Measurements from ENCODE around the gene HTR2C.
"Not testable (repeated sequence)": the region's sequence is repeated elsewhere in the genome, so short reads cannot be mapped to it uniquely, and the experiment has no call there.

The HTR2C gene

DNA sequence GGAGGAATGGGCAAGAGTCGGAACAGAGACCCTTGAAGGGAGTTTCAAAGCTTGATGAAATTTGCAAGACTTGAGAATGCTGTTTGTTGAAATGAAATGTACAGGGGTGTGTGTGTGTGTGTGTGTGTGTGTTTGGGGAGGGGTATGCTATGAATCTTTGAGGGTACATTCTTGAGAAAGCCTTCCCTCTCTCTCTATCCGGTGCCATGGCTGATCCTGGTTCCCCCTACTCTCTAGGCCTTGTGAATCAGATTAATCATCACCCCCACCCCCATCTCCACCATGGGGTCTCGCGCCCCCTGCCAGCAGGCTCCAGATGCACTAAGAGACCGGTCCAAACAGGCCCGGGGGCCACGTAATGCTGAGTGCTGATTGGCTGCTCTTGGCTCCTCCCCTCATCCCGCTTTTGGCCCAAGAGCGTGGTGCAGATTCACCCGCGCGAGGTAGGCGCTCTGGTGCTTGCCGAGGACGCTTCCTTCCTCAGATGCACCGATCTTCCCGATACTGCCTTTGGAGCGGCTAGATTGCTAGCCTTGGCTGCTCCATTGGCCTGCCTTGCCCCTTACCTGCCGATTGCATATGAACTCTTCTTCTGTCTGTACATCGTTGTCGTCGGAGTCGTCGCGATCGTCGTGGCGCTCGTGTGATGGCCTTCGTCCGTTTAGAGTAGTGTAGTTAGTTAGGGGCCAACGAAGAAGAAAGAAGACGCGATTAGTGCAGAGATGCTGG is at the start of gene HTR2C:
Gene HTR2C (plus strand): TSS at position 441 of the 729 bp plus-strand sequence. CDS start 142,851 bp downstream, outside the sequence.
- Histone ChIP-seq H3K27me3 (ENCODE audit: control insufficient read depth, insufficient read depth, low read length) (peaks cover 24% of the 10 kb centered on the region), H3K27ac (ENCODE audit: low read depth, low read length) (no peak within 1 kb of the TSS), H3K4me3 (ENCODE audit: low read length) (no peak within 1 kb of the TSS), H3K4me1 (ENCODE audit: control insufficient read depth, insufficient read depth, low read length) (no peaks in the 10 kb centered on the region), H3K9ac (ENCODE audit: low read length) (no peak within 1 kb of the TSS), H3K36me3 (ENCODE audit: control insufficient read depth, insufficient read depth, low read length) (no peaks in the 10 kb centered on the region)

GRCh38 chrX:114580336-114580735 is 3.5 kb upstream of the HTR2C start:
- Histone ChIP-seq H3K4me1 (ENCODE audit: control insufficient read depth, insufficient read depth, low read length) (no peaks in the 10 kb centered on the region), H3K27ac (ENCODE audit: low read depth, low read length) (no peak overlapping the region), H3K36me3 (ENCODE audit: control insufficient read depth, insufficient read depth, low read length) (no peaks in the 10 kb centered on the region), H3K27me3 (ENCODE audit: control insufficient read depth, insufficient read depth, low read length) (peaks cover 24% of the 10 kb centered on the region), H3K9ac (ENCODE audit: low read length) (no peak overlapping the region), H3K4me3 (ENCODE audit: low read length) (no peak overlapping the region)

GRCh38 chrX:114581528-114582263 is 2.2 kb upstream of the HTR2C start:
- peaks cover 24% of the 10 kb centered on the region for H3K27me3 ChIP-seq (ENCODE audit: control insufficient read depth, insufficient read depth, low read length)
- no peak overlapping the region for H3K9ac ChIP-seq (ENCODE audit: low read length)
- H3K4me3 ChIP-seq (ENCODE audit: low read length), result no peak overlapping the region

DNA sequence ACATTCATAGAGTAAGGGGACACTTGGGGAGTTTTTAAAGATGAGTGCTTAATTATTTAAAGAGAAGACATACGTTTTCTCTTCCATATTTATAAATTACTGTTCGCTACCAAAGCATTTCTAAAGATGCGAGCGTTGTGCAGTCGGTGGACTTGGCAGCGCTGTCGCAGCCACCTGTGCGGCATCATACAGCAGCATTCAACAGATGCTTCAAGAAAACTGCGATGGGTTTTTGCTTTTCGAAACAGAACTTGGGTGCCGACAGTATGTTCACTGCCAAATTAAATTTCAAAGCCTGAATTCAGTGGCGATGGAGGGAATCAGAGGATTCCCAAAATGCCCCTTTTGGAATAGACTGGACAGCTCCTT is 1.6 kb upstream of the HTR2C start:
- no peaks in the 10 kb centered on the region for H3K4me1 ChIP-seq (ENCODE audit: control insufficient read depth, insufficient read depth, low read length)
- peaks cover 24% of the 10 kb centered on the region for H3K27me3 ChIP-seq (ENCODE audit: control insufficient read depth, insufficient read depth, low read length)
- no peak overlapping the region for H3K9ac ChIP-seq (ENCODE audit: low read length)
- H3K4me3 ChIP-seq (ENCODE audit: low read length), result no peak overlapping the region
- H3K27ac ChIP-seq (ENCODE audit: low read depth, low read length), result no peak overlapping the region
- H3K36me3 ChIP-seq (ENCODE audit: control insufficient read depth, insufficient read depth, low read length), result no peaks in the 10 kb centered on the region

More at GRCh38 chrX:114581528-114582263, 2.2 kb upstream of the HTR2C start:
- Histone ChIP-seq H3K27ac (ENCODE audit: low read depth, low read length) (no peak overlapping the region), H3K36me3 (ENCODE audit: control insufficient read depth, insufficient read depth, low read length) (no peaks in the 10 kb centered on the region), H3K4me1 (ENCODE audit: control insufficient read depth, insufficient read depth, low read length) (no peaks in the 10 kb centered on the region)

DNA sequence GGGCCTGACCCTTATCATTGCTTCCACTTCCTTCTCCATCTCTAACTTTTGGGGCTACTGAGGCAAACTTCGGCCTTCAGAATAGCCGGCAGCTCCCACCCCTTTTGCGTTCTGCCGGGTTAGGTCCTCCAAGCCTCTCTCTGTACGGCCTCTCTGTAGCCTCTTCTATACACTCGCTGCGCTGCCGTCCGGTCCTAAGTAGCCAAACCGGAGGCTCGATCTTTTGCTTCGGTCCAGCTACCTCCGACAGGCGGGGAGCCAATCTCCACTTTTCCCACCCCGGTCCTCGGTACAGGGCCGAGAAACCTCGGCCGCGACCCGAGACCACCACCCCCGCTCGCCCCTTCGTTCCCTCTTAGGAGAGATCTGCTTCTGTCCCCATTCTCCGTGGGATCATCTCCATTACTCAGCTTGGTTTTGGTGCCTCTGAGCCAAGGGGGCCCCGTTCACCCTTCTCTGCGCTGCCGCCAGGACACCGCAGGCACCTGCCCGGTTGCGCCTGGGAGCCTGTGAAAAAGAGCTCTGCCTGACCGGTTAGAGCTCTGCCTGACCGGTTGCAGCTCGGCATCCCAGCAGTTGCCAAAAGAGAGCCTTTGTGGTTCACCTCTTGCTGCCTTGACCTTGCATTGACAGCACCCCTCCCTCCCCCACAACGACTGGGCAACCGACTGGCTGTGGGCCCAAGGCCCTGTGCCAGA is 1.0 kb upstream of the HTR2C start:
- H3K4me3 ChIP-seq (ENCODE audit: low read length), result no peak overlapping the region
- H3K4me1 ChIP-seq (ENCODE audit: control insufficient read depth, insufficient read depth, low read length), result no peaks in the 10 kb centered on the region
- no peak overlapping the region for H3K9ac ChIP-seq (ENCODE audit: low read length)
- H3K27ac ChIP-seq (ENCODE audit: low read depth, low read length), result no peak overlapping the region
- H3K27me3 ChIP-seq (ENCODE audit: control insufficient read depth, insufficient read depth, low read length), result peaks cover 24% of the 10 kb centered on the region
- H3K36me3 ChIP-seq (ENCODE audit: control insufficient read depth, insufficient read depth, low read length), result no peaks in the 10 kb centered on the region

DNA sequence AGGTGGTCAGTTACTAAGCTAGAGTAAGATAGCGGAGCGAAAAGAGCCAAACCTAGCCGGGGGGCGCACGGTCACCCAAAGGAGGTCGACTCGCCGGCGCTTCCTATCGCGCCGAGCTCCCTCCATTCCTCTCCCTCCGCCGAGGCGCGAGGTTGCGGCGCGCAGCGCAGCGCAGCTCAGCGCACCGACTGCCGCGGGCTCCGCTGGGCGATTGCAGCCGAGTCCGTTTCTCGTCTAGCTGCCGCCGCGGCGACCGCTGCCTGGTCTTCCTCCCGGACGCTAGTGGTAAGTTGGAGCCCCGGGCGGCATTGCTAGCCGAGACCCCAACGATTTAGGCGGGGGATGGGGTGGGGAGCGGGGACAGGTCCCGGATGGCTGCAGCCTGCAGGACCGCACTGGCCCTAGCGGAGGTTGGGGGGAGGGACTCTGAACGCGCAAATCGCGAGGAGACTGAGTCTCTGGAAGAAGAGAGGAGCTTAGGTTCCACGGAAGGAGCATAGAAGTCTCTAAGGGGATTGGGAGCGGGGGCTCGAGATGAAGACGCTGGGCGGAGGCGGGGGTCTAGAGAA is 573 bp downstream of the HTR2C start:
- Histone ChIP-seq H3K36me3 (ENCODE audit: control insufficient read depth, insufficient read depth, low read length) (no peaks in the 10 kb centered on the region), H3K4me3 (ENCODE audit: low read length) (no peak overlapping the region), H3K4me1 (ENCODE audit: control insufficient read depth, insufficient read depth, low read length) (no peaks in the 10 kb centered on the region), H3K27ac (ENCODE audit: low read depth, low read length) (no peak overlapping the region), H3K27me3 (ENCODE audit: control insufficient read depth, insufficient read depth, low read length) (peaks cover 24% of the 10 kb centered on the region), H3K9ac (ENCODE audit: low read length) (no peak overlapping the region)

GRCh38 chrX:114584983-114585842 is 1.3 kb downstream of the HTR2C start:
- H3K4me3 ChIP-seq (ENCODE audit: low read length), result no peak overlapping the region
- no peak overlapping the region for H3K27ac ChIP-seq (ENCODE audit: low read depth, low read length)
- no peaks in the 10 kb centered on the region for H3K36me3 ChIP-seq (ENCODE audit: control insufficient read depth, insufficient read depth, low read length)
- peaks cover 24% of the 10 kb centered on the region for H3K27me3 ChIP-seq (ENCODE audit: control insufficient read depth, insufficient read depth, low read length)
- H3K4me1 ChIP-seq (ENCODE audit: control insufficient read depth, insufficient read depth, low read length), result no peaks in the 10 kb centered on the region
- H3K9ac ChIP-seq (ENCODE audit: low read length), result no peak overlapping the region

- no peak overlapping the region for H3K9ac ChIP-seq (ENCODE audit: low read length)
- no peaks in the 10 kb centered on the region for H3K36me3 ChIP-seq (ENCODE audit: control insufficient read depth, insufficient read depth, low read length)
- H3K4me1 ChIP-seq (ENCODE audit: control insufficient read depth, insufficient read depth, low read length), result no peaks in the 10 kb centered on the region
- H3K4me3 ChIP-seq (ENCODE audit: low read length), result no peak overlapping the region
- H3K27ac ChIP-seq (ENCODE audit: low read depth, low read length), result no peak overlapping the region
- no peaks in the 10 kb centered on the region for H3K27me3 ChIP-seq (ENCODE audit: control insufficient read depth, insufficient read depth, low read length)
Observed at GRCh38 chrX:114591121-114591520, 7.2 kb downstream of the HTR2C start.

DNA sequence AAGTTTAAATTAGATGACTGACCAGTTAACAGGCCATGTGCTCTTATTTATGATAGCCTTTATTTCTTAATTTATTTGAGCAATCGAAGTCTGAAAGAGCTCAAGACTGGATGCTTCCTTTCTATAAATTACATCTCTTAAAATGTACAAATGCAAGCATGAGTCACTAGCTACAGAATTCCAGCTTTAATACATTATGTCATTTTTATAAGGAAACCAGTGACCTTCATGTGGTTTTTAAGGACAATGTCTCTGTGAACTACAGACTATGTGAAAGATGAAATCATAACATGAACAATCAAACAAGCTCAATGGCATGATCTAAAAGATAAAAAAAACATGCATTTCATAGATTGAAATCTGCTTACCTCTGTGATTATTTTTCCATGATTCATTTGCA is 15.4 kb downstream of the HTR2C start:
- no peaks in the 10 kb centered on the region for H3K36me3 ChIP-seq (ENCODE audit: control insufficient read depth, insufficient read depth, low read length)
- H3K27ac ChIP-seq (ENCODE audit: low read depth, low read length), result no peak overlapping the region
- H3K27me3 ChIP-seq (ENCODE audit: control insufficient read depth, insufficient read depth, low read length), result no peaks in the 10 kb centered on the region
- no peaks in the 10 kb centered on the region for H3K4me1 ChIP-seq (ENCODE audit: control insufficient read depth, insufficient read depth, low read length)
- no peak overlapping the region for H3K4me3 ChIP-seq (ENCODE audit: low read length)
- H3K9ac ChIP-seq (ENCODE audit: low read length), result no peak overlapping the region

- Histone ChIP-seq H3K27me3 (ENCODE audit: control insufficient read depth, insufficient read depth, low read length) (no peaks in the 10 kb centered on the region), H3K4me1 (ENCODE audit: control insufficient read depth, insufficient read depth, low read length) (no peaks in the 10 kb centered on the region)
Observed at GRCh38 chrX:114599911-114600310, 16.0 kb downstream of the HTR2C start.

GRCh38 chrX:114606619-114607018 is 22.7 kb downstream of the HTR2C start:
- not testable (repeated sequence) for H3K4me3 ChIP-seq (ENCODE audit: low read length); H3K27ac ChIP-seq (ENCODE audit: low read depth, low read length); H3K36me3 ChIP-seq (ENCODE audit: control insufficient read depth, insufficient read depth, low read length); H3K27me3 ChIP-seq (ENCODE audit: control insufficient read depth, insufficient read depth, low read length); H3K9ac ChIP-seq (ENCODE audit: low read length); H3K4me1 ChIP-seq (ENCODE audit: control insufficient read depth, insufficient read depth, low read length)

More at GRCh38 chrX:114599911-114600310, 16.0 kb downstream of the HTR2C start:
- Histone ChIP-seq H3K4me3 (ENCODE audit: low read length) (no peak overlapping the region), H3K27ac (ENCODE audit: low read depth, low read length) (no peak overlapping the region), H3K9ac (ENCODE audit: low read length) (no peak overlapping the region), H3K36me3 (ENCODE audit: control insufficient read depth, insufficient read depth, low read length) (no peaks in the 10 kb centered on the region)
